RPMI7951 (cell line): ENCODE results near the gene TMEM263. TPM values are rescaled to one million over a fixed set of nuclear protein-coding genes. Genes with fewer than 3 reads are reported as not detected.
"Not testable (repeated sequence)": the region's sequence is repeated elsewhere in the genome, so short reads cannot be mapped to it uniquely, and the experiment has no call there.

Experiments
- DNase-seq: peaks from one replicate; pipeline ENCODE4 v3.0.0-alpha.2; 2012; ENCODE audit warnings: low read depth
- total RNA-seq: library from RNA; depleted of rRNA; stranded (reverse); fragments of >200 nt; shearing (Covaris generic); gene quantifications from 2 replicates; pipeline ENCODE4 v1.2.3, GENCODE V29; 2014; rRNA removed

Gene TMEM263
- total RNA-seq, result 48.6 and 60.6 TPM in 2 replicates

DNA sequence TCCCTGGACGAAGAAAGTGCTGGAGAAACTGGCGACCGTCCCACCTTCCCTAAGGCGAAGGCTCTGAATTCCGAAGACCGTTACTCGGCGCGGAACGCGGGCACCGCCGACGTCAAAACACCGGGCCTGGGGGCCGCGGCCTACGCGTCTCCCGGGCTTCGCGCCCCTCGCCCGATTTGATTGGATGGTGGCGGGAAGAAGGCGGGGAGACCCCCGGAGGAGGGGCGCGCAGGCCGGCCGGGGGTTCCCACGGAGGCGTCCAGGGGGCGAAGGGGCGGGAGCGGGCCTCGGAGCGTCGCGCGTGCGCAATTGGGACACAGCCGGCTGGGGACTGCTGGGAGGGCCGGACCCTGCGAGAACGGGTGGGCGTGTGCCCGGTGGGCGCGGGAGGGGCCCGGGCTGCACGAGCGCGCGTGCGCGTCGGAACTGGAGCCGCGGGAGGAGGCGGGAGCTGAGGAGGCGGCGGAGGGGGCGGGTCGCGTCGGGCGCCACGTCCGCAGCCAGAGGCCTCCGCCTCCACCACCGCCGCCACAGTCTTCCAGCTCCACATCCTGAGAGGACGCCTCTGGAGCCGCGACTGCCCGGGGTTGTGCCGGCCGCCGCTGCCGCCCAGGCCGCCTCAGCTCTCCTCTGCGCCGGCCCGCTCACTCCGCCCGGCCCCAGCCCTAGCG is at the start of gene TMEM263:
Gene TMEM263, plus strand, starts transcription at position 531 of the 671 bp plus-strand sequence. CDS start 11,210 bp downstream, outside the sequence.
- peak; percentile 92 for DNase-seq

DNA sequence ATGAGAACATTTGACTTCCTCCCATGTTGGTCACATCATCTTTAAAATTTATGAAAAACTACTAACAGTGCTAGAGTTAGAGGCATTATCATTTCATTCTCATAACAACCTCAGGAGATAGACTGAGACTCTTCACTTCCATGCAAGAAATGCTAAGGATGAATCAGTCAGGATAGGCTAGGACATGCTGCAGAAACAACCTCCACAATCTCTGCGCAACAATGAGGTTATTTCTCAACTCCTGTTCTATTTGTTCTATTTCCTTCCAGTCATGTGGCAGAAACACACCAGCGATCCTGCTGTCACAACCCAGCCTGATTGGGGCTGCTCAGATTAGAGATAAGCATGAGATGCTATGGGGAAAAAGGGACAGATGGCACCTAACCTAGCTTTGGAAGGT is 49.0 kb upstream of the TMEM263 start:
- DNase-seq, result no peak

DNA sequence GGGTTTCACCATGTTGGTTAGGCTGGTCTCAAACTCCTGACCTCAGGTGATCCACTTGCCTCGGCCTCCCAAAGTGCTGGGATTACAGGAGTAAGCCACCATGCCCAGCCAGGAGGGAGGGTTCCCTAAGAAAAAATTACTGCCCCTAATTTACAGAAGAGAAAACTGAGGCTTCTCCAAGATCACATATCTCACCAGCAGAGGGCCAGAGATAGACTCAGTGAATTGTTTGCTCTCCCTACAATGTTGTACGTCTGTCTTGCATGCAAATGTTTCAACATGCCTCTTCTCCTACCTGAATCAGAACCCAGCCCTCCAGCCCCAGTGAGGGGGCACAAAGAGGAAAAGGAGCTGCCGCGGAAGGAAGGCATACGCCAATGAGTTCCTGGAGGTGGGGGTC is 48.3 kb upstream of the TMEM263 start:
- no peak for DNase-seq

DNA sequence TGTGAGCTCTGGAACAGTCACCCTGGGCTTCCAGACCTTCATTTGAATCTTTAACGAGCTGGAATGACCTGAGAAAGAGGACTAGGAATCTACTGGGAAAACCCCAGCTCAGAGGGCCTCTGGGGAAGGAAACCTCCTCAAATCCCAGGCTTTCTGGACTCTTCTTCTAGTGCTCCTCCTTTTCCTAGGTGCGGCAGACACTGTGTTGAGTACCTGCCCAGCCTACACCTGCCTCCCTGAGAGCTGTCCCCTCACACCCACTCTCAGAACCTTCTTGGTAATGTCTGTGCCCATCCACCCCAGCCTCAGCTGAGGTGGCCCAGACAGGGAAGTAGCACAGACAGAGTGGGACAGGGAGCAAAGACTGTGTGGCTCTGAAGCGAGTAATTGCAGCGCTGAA is 47.9 kb upstream of the TMEM263 start:
- no peak for DNase-seq

DNA sequence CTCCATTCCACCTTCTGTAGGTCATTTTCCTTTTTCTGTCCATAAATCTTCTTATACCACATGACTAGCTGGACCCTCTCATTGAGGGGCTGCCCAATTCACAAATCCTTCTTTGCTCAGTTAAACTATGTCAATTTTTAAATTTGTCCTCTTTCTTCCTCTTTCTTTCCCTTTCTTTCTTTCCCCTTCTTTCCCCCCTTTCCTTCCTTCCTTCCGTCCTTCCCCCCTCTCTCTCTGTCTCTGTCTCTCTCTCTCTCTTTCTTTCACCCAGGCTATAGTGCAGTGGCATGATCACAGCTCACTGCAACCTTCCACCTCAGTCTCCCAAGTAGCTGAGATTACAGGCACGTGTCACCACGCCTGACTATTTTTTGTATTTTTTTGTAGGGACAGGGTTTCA is 47.1 kb upstream of the TMEM263 start:
- no peak for DNase-seq

DNA sequence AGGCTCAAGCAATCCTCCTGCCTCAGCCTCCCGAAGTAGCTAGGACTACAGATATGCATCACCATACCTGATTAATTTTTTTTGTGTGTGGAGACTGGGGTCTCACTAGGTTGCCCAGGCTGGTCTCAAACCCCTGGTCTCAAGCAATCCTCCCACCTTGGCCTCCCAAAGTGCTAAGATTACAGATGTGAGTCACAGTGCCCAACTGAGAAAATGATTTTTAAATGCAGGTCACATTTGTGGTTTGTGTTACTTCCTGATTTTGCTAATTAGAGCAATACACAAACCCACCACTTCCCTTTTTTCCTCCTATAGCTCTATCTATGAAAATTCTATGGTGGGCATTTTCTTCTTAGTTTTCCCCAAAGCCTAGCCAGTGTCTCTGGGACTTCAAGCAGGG is 45.5 kb upstream of the TMEM263 start:
- no peak for DNase-seq

DNA sequence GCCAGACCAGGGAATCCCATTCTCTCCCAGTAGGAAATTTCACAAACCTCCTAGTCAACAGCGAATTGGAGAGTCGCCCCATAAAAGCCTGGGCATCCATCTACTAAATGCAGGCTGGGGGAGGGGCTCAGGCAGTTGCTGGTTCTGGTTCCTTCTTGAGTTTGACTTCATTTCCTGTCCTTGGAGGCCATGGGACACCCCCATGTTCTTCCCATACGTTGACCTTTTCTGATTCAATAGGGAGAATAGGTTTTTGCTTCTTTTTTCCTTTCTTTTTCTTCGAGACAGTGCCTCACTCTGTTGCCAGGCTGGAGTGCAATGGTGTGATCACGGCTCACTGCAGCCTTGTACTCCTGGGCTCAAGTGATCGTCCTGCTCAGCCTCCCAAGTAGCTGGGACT is 44.1 kb upstream of the TMEM263 start:
- no peak for DNase-seq

DNA sequence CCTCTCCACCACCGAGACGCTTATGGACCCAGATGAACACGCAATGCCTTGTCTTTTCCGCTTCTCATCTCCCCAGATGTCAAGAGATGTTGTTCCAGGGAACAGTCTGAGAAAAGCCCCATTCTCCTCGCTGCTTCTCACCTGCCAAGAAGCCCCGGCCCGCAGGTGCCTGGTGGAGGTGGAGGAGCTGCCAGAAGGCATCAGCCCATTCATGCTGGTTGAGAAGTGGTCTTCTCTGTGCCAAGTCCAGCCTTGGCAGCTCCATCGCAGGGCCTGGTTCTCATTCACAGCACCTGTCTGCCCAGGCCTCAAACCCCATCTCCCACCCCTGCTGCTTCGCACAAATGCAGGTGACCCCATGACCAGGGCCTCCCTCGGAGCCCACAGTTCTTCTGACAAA is 42.3 kb upstream of the TMEM263 start:
- DNase-seq, result no peak

DNA sequence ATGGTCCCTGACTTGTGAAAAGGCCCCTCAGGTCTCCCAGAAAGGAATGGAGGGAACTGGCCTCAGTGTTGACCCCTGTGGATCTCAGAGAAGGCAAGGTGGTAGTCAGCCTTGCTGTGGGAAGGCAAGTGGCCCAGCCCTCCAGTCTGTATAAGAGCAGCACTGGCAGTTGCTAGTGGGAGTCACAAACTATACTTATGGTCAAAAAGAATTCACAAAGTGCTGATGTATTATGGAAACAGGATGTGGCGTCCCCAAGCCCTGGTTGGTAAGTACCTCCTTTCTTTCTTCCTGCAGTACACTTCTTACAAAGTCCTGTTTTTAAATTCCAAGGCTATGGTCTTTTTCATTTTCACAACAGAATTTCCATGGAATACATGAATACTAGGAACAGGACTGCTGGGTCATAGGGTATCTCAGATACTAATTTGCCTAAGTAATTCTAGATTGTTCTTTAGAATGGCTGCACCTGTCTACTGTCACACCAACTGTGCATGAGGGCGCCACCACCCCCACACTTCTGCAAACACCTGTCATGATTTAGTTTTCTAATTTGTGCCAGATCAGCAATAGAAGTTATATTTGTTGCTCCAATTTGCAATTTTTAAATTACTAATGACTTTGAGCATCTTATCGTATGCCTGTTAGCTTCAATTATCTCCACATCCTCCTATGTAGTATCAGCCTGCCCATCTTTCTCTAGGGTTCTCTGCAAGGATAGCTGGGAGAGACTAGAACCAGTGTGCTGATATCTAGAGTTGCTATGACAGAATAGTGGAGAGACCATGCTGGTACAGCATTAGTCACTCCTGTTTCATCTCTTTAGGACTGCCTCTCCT is 40.7 kb upstream of the TMEM263 start:
- no peak for DNase-seq

DNA sequence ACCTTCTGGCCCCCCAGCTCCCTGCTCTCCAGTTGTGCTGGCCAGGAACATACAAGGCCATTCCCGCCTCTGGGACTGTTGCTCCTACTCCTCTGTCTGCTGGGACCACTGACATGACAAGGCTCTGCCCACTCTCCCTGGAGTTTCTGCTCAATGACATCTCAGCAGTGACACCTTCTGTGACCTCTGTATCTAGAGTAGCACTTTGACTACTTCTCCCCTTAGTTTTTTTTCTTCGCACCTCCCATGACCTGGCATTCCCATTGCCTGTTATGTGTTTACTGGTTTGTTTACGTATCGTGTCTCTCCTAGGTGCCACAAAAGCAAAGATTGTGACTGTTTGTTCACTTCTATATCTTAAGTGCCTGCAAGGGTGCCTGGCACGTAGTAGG is 40.1 kb upstream of the TMEM263 start:
- no peak for DNase-seq

DNA sequence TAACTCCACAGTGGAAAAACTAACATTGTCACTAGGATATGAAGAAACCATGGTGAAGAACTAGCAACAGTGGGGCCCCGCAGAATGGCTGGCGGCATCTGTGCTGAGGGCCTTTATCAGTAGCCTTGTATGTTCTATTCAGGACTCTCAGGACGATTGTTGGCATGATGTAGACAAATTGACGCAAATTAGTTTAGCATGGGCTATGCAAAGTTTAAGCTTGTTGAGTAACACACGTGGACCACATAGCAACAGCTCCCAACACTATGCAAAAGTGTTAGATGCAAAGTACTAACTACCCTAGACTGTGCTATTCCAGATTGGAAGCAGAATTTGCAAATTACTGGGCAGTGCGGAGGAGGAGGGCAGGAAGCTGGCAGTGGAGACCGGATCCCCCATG is 38.2 kb upstream of the TMEM263 start:
- no peak for DNase-seq

DNA sequence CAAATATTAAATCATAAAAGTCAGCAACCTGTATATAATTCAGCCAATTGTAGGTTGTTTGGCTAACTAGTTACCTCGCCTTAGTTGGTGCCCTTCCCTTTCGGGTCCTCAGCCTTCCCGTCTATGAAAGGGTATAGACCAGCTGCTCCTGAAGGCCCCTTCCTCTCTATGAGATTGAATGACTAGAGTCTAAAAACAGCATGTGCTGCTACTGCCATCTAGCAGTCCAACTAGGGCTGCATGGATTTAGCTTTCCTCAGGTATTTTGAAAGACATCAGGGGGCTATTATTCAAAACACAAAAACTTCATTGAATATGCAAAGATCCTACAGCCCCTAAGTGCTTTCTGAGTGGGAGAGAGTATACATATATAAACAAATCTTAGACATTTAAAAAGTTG is 37.0 kb upstream of the TMEM263 start:
- DNase-seq, result no peak

DNA sequence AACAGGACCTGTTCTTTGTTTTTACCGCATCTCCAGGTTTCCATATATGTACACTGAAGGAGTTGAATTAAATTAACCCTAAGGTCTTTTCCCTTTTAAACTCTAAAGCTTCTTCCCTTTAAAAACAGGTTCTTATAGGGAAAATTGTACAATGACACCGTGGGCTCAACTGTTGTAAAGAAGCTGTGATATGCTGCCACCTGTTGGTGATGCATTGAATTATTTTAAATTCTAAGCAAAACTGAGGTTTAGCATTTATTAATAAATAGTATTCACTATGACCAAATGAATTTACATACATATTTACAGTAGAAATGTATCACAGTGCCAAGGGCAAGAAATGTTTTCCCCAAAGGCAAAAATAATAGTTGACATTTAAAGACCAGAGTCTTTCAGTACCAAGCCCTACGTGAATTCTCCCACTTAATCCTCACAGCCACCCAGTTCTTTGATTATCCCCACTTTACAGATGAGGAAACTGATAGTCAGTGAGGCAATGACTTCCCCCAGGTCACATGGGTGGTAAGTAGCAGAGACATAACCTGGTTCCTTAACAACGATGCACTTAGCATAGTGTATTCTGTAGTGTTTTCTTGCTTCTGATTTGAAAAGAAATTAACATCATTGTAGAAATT is 35.7 kb upstream of the TMEM263 start:
- peak; percentile 28 for DNase-seq

DNA sequence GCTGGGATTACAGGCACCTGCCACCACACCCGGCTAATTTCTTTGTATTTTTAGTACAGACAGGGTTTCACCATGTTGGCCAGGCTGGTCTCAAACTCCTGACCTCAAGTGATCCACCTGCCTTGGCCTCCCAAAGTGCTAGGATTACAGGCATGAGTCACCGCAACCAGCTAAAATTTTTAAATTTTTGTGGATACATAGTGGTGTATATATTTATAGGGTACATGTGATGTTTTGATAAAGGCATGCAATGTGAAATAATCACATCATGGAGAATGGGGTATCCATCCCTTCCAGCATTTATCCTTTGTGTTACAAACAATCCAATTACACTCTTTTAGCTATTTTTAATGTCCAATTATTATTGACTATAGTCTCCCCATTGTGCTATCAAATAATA is 33.7 kb upstream of the TMEM263 start:
- DNase-seq, result not testable (repeated sequence)

DNA sequence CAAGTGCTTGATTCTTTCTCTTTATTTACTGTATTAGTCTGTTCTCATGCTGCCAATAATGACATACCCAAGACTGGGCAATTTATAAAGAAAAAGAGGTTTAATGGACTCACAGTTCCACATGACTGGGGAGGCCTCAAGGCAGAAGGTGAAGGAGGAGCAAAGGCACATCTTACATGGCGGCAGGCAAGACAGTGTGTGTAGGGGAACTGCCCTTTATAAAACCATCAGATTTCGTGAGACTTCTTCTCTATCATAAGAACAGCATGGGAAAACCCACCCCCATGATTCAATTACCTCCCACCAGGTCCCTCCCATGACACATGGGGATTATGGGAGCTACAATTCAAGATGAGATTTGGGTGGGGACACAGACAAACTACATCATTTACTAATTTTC is 32.1 kb upstream of the TMEM263 start:
- not testable (repeated sequence) for DNase-seq

DNA sequence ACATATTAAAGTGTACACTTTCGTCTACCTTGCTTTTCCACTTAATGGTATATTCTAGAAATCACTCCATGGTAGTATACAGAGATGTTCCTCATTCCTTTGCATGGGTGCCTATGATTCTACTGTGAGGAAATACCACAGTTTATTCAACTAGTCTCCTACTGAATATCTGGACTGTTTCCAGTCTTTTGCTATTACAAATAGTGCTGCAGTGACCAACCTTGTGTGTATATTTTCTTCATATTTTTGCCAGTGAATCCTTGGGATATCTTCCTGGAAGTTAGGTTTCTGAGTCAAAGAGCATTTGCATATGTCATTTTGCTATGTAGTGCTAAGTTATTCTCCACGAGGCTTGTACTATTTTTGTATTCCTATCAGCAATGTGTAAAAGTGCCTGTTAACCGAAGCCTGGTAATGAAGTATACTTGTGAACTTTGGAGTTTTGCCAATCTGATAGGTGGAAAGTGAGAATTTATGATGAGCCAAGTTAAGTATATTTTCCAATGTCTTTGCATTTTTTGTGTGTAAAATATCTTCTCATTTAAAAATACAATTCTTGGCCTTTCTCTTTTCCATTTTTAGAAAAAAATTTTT is 31.3 kb upstream of the TMEM263 start:
- DNase-seq, result no peak

DNA sequence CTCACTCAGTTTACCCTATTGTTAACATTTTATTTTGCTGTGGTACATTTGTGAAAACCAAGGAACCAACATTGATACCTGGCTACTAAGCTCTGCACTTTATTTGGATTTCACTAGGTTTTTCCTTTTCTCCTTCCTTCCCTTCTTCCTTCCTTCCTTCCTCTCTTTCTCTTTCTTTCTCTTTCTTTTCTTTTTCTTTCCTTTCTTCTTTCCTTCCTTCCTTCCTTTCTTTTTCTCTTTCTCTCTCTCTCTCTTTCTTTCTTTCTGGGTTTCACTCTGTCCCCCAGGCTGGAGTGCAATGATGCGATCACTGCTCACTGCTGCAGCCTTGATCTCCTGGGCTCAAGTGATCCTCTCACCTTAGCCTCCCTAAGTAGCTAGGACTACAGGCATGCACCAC is 29.1 kb upstream of the TMEM263 start:
- no peak for DNase-seq

DNA sequence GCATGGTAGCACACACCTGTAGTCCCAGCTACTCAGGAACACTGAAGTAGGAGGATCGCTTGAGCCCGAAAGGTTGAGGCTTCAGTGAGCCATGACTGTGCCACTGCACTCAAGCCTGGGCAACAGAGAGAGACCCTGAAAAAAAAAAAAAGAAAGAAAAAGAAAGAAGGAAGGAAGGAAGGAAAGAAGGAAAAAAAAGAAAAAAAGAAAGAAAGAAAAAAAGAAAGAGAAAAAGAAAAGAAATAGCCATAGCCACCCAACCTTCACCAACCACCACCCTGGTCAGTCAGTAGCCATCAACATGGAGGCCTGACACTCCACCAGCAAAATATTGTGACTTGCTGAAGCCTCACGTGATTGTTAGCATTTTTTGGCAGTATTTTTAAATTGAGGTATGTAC is 21.4 kb upstream of the TMEM263 start:
- no peak for DNase-seq

DNA sequence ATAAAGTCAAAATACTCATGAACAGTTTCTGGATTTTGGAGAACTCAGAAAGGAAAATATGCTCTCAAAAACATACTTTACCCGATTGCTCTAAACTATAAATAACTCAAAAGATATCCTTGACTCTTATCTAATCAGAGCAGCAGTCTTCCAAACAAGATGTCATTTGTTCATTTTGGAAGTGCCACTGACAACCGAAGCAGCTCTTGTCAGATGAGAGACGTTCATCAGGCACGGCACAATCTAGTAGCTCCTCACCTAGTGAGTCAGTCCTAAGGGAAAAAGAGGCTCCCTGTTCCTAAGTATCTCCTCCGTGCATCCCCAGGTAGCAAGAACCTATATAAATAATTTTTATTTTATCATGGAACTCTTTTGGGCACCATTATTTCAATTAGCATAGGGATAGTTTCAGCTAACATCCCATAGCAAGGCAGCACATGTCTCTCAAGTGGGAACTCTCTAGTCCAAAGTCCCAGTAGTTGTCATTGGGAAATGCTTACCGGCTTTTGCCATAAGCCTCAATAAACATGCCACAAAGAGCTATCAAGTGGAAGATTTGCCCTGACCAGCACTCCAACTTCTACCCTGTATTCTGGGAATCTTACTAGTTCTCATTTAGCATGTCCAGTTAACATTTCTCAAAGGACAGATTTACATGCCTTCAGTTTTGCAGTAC is 14.1 kb upstream of the TMEM263 start:
- DNase-seq, result no peak

DNA sequence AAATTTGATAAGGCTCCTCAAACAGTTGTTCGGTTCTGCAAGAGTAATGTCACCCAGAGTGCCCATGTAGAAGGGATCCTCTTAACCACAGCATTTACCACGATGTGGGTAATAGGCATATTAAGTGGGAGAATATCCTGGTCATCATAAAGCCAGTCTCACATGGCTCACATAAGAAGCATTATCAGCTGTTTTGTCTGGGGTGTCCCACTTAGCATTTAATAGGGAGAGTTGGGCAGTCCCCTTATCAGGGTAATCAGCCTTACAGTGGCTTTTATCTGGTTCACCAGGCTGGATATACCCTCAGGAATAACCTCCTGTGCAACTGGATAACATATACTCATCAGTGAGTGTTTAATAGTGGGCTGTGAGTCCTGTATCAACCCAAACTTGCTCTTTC is 12.9 kb upstream of the TMEM263 start:
- DNase-seq, result no peak

DNA sequence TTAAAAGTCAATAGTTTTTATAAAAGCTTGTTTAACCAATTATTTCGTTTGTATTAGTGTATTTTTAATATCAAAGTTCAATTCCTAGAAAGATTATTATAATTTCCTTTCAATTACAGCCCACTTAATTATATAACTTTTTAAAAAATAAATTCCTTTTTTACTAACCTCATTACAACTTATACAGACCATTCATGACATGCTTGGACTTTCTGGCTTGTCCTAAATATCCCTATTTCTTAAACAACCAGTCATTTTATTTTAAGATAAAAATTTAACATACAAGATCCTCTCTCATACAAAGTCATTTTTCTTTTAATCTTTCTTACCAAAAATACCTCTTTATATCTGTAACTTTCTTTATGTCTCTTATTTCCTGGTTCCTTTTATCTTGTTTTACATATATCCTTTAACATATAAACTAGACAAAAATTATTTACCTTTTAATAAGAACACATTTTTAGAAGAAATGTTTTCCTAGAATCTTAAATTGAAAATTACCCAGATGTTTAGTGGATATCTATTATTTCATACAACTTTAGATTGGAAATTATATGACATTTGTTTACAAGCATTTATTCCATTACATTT is 10.4 kb upstream of the TMEM263 start:
- no peak for DNase-seq

DNA sequence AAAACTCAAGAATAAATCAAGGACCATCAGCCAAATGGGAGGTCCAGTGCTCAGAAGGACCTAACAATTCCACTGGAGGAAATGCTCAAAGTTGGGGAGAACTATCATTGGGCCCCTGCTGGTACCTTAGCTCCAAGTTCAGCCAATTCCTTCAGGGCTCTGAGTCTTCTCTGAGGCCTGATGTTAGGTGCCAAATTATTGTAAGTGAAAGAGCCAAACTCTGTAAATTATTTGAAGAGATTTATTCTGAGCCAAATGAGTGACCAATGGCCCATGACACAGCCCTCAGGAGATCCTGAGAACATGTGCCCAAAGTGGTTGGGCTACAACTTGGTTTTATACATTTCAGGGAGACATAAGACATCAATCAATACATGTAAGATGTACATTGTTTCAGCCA is 8.2 kb upstream of the TMEM263 start:
- DNase-seq, result no peak
